SH-SY5Y (cell line): ENCODE data around the gene GTSF1L.

Experiments used
- GATA2 ChIP-seq: IDR thresholded peaks from 2 replicates; pipeline ENCODE4 v1.6.1; 2011; ENCODE audit warnings: mild to moderate bottlenecking, low read depth, low read length
- GATA3 ChIP-seq: IDR thresholded peaks from 2 replicates; pipeline ENCODE4 v1.6.1; 2011; ENCODE audit warnings: low read depth, mild to moderate bottlenecking, low read length, moderate library complexity

- TF ChIP-seq GATA3 (no peak), GATA2 (no peak)
Observed at GRCh38 chr20:43761386-43762340, 34.9 kb upstream of the GTSF1L start.
